HG02623 (cell line): Measurements from ENCODE around the gene IL16.
A peak's percentile ranks its signal among the peaks of the same experiment; 100 is the strongest.
"Not testable (repeated sequence)": the region's sequence is repeated elsewhere in the genome, so short reads cannot be mapped to it uniquely, and the experiment has no call there.

Experiments used
- ATAC-seq: cut with Tn5 transposase; IDR thresholded peaks from one replicate; pipeline ENCODE4 v1.9.1; 2021; ENCODE audit warnings: moderate library complexity; ENCODE audit not compliant: unreplicated experiment

Gene IL16

GRCh38 chr15:81196576-81197254, at the start of gene IL16:
IL16 (plus strand) TSS chr15:81196879; CDS start chr15:81225400, 28,521 bp downstream.
- no peak for ATAC-seq

DNA sequence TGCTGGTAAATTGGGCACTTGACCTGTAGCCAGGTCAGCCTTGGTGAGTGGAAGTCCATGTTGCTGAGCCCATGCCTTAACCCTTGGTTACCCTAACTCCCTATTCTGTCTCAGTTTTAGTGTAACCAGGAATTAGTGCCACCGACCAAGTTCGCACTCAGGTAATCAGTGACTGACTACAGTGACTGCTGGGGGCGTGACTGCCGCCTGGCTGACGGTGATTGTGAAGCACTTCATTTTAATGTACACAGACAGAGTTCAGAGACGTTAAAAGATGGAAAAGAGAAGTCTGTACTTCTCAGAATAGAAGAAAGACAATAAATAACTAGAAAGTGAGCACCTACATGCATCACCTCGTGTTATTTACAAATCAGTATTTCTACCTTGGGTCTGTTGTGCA, 45.3 kb upstream of the IL16 start:
- no peak for ATAC-seq

- no peak for ATAC-seq
Observed at GRCh38 chr15:81152339-81152738, 44.3 kb upstream of the IL16 start.

DNA sequence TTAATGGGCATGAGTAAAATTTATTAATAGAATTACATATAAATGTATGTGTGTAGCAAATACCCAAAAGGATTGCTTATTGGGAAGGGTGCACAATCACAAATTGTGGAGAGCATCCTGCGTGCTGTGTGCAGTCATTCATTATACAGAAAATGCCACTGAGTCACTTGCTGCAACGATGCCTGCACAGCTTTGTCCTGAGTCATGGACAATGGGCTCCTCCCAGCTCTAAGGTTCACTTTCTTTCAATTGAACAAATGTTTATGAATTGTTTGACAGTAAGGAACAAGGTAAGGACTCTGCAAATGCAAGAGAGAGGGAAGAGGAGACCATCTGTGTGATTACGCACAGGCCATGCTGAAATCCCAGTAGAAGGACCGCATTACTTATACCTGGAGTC, 43.9 kb upstream of the IL16 start:
- ATAC-seq: no peak

- peak; percentile 57 for ATAC-seq
Observed at GRCh38 chr15:81155375-81156218, 41.1 kb upstream of the IL16 start.

- no peak for ATAC-seq
Observed at GRCh38 chr15:81156324-81156723, 40.4 kb upstream of the IL16 start.

- ATAC-seq: no peak
Observed at GRCh38 chr15:81157195-81157938, 39.3 kb upstream of the IL16 start.

DNA sequence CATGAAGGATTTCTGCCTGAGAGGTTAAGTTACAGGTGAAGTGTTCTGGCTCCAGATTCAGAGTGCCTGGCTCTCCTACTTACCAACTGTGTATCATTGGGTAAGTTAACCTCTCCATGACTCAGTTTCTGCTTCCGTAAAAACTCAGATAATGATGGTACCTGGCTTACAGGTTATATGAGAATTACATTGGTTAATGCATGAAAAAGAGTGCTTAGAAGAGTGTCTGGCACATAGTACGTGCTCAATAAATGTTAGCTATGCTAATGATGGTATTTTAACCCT, 38.8 kb upstream of the IL16 start:
- no peak for ATAC-seq

- ATAC-seq: not testable (repeated sequence)
Observed at GRCh38 chr15:81158561-81158960, 38.1 kb upstream of the IL16 start.

DNA sequence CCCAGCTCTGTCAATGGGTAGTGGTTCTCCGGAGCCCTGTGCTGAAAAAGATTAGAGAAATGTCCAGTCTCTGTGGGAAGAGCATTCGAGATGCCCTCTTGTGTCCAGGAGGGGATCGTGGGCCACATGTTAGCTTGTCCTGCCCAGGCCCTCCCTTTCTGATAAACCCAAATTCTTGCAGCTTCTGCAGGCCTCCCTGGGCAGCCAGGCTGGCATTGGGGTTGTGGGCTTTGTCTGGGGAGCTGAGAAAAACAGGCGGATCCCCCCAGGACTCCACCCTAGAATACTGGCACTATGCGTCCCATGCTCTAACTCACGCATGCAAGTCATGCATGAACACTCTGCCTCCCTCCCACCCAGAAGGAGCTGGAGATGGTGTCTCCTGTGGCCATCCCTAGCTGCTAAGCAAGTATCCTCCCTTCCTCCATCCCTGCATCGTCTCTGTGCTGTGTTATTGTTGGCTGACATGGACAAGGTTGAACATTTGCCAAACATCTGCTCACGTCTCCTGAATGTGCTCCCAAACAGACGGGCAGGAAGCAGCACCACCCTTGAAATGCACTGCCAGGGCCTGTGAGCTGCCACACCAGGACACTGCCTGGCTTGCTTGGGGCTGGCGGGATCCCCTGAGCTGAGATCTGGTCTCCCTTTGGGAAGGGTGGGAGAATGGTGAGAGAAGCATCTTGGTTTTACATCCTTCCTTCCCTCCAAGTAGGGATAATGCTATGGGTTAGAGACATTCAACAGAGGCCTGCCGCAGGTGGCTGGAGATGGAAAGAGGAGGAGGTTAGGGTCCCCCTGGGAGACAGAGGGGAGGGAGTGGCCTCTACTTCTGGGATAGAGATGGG, 36.1 kb upstream of the IL16 start:
- no peak for ATAC-seq

GRCh38 chr15:81161160-81161673, 35.5 kb upstream of the IL16 start:
- no peak for ATAC-seq

DNA sequence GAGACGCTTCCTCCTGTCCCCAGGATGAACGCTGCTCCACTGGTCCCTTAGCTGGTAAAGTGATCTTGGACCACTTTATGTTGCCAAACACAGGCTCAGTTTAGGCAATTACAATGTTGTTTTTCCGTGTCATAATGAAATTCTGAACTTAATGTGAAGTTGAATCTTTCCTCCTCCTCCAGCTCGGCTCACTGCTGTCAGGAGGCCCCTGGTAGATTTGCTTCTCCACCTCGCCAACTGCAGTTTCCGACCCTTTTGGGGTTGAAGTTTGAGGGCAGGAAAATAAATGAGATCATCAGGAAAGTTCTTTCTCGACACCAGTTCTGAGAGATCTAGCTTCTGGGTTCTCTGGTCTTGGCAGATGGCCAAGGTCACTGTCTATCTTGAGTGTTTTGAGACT, 34.8 kb upstream of the IL16 start:
- ATAC-seq: no peak

- ATAC-seq: no peak
Observed at GRCh38 chr15:81163961-81164800, 32.5 kb upstream of the IL16 start.

GRCh38 chr15:81165535-81165934, 31.1 kb upstream of the IL16 start:
- no peak for ATAC-seq

DNA sequence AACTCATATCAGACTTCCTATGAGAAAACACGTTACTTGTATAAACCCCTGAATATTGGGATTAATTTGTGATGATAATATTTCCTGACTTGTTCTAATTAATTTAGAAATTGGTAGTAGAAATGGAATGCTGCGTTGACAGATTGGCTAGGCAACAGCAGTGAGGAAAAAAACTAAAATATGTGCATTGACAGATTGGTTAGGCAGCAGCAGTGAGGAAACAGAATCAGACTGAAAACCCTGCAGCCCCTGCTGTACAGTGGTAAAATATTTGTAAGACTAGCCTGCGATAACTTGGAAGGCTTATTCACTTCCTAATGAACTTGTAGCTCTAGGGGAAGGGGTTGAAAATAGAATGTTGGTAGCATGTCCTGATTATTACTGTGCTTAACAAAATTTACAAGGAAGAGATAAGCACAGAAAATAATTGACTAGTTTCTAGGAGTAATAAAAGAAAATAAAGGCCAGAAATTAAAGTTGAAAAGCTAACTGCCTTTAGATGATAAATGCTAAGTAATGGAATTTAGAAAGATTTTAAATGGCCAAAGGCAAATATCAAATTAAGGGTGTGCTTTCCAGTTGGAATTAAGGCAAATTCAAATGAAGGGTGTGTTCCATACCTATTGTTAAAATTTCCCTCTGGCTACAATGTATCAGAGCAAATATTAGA, 29.9 kb upstream of the IL16 start:
- no peak for ATAC-seq

- ATAC-seq: no peak
Observed at GRCh38 chr15:81168131-81168526, 28.6 kb upstream of the IL16 start.

DNA sequence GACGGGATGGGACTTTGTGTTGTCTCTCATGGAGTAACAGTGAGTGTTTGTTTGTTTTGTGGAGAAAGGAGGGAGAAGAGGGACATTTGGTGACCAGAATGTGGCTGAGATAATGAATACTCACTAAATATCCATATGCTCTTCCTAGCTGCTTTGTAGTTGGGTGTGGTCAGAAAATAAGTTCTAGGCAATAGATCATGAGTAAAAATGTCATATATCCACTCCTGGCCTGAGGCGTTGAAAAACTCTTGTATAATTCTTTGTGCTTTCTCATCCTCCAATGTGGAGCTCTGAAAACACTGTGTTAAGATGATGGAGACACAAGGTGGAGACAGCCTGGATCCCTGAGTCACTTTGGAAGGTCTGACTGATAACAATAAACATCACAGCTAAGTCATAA, 28.0 kb upstream of the IL16 start:
- ATAC-seq: no peak

GRCh38 chr15:81170511-81170910, 26.2 kb upstream of the IL16 start:
- ATAC-seq: no peak

- no peak for ATAC-seq
Observed at GRCh38 chr15:81171286-81171685, 25.4 kb upstream of the IL16 start.
